Neural cell (in vitro differentiated cells): ENCODE results near the gene MAP3K19. TPM values are rescaled to one million over a fixed set of nuclear protein-coding genes. Genes with fewer than 3 reads are reported as not detected.
"Not testable (repeated sequence)": the region's sequence is repeated elsewhere in the genome, so short reads cannot be mapped to it uniquely, and the experiment has no call there.

Experiments used
- H2AFZ ChIP-seq: fragments of 200-600, 300-800 bp; sonication (generic), shearing (Covaris generic); 2 replicates; pipeline ENCODE4 v1.6.0; 2014; ENCODE audit warnings: low read depth, mild to moderate bottlenecking, antibody characterized with exemption, low read length, moderate library complexity
- H3F3A ChIP-seq: fragments of 200-600 bp; shearing (Covaris generic); 2 replicates; pipeline ENCODE4 v1.6.1; 2016; ENCODE audit warnings: mild to moderate bottlenecking, moderate library complexity, mixed read lengths, antibody characterized with exemption, low read length; ENCODE audit not compliant: insufficient read depth, poor library complexity, severe bottlenecking
- H3K27ac ChIP-seq: fragments of 200-600, 300-800 bp; sonication (generic), shearing (Covaris generic); 2 replicates; pipeline ENCODE4 v1.5.1; 2014; ENCODE audit warnings: mild to moderate bottlenecking, low read length, moderate library complexity
- H3K27me3 ChIP-seq: fragments of 300-800, 200-600 bp; sonication (generic), shearing (Covaris generic); 2 replicates; pipeline ENCODE4 v1.6.0; 2014; ENCODE audit warnings: mild to moderate bottlenecking, low read depth, low read length, moderate library complexity; ENCODE audit not compliant: insufficient read depth
- H3K36me3 ChIP-seq: fragments of 300-800, 200-600 bp; sonication (generic), shearing (Covaris generic); 2 replicates; pipeline ENCODE4 v1.5.1; 2014; ENCODE audit warnings: mild to moderate bottlenecking, antibody characterized with exemption, low read length, moderate library complexity; ENCODE audit not compliant: insufficient read depth
- H3K4me2 ChIP-seq: fragments of 300-800, 200-600 bp; sonication (generic), shearing (Covaris generic); 2 replicates; pipeline ENCODE4 v1.6.0; 2014; ENCODE audit warnings: mild to moderate bottlenecking, low read length
- H3K4me3 ChIP-seq: fragments of 300-800, 200-600 bp; sonication (generic), shearing (Covaris generic); 2 replicates; pipeline ENCODE4 v1.5.1; 2014; ENCODE audit warnings: mild to moderate bottlenecking, low read length, moderate library complexity
- H3K79me2 ChIP-seq: fragments of 200-600 bp; shearing (Covaris generic); replicated peaks from 2 replicates; pipeline ENCODE4 v1.6.0; 2014; ENCODE audit warnings: mild to moderate bottlenecking, low read length, moderate library complexity; ENCODE audit not compliant: insufficient read depth
- H3K9ac ChIP-seq: fragments of 300-800, 200-600 bp; sonication (generic), shearing (Covaris generic); 2 replicates; pipeline ENCODE4 v1.6.1; 2016; ENCODE audit warnings: mild to moderate bottlenecking, low read length, mixed read lengths
- H3K9me2 ChIP-seq: fragments of 200-600 bp; shearing (Covaris generic); 2 replicates; pipeline ENCODE4 v1.6.1; 2016; ENCODE audit warnings: mild to moderate bottlenecking, low read length, mixed read lengths; ENCODE audit not compliant: insufficient read depth
- H3K9me3 ChIP-seq: fragments of 200-600, 300-800 bp; sonication (generic), shearing (Covaris generic); 2 replicates; pipeline ENCODE4 v1.6.1; 2016; ENCODE audit warnings: mild to moderate bottlenecking, mixed run types, low read length, moderate library complexity, mixed read lengths
- H4K20me1 ChIP-seq: fragments of 200-600 bp; shearing (Covaris generic); 2 replicates; pipeline ENCODE4 v1.6.1; 2016; ENCODE audit warnings: mild to moderate bottlenecking, mixed run types; ENCODE audit not compliant: insufficient read depth
- EP300 ChIP-seq: fragments of 450-650 bp; conservative IDR thresholded peaks from 2 replicates; pipeline ENCODE4 v1.6.1; 2014; ENCODE audit warnings: antibody characterized with exemption, mild to moderate bottlenecking, moderate library complexity; ENCODE audit not compliant: poor library complexity, severe bottlenecking
- EZH2 ChIP-seq: fragments of 200-600, 300-800 bp; shearing (Covaris generic), sonication (generic); IDR thresholded peaks from 2 replicates; pipeline ENCODE4 v1.6.1; 2014; ENCODE audit warnings: antibody characterized with exemption, low read length, borderline replicate concordance, mild to moderate bottlenecking; ENCODE audit not compliant: insufficient read depth, poor library complexity, severe bottlenecking
- MXI1 ChIP-seq: fragments of 450-650 bp; conservative IDR thresholded peaks from 2 replicates; pipeline ENCODE4 v1.6.1; 2014; ENCODE audit warnings: antibody characterized with exemption, mild to moderate bottlenecking; ENCODE audit not compliant: poor library complexity, severe bottlenecking
- POLR2AphosphoS5 ChIP-seq: IDR thresholded peaks from 2 replicates; pipeline ENCODE4 v1.6.1; 2012
- RAD21 ChIP-seq: fragments of 450-650 bp; conservative IDR thresholded peaks from 2 replicates; pipeline ENCODE4 v1.6.1; 2014; ENCODE audit warnings: antibody characterized with exemption, mild to moderate bottlenecking, moderate library complexity
- SMC3 ChIP-seq: fragments of 450-650 bp; conservative IDR thresholded peaks from 2 replicates; pipeline ENCODE4 v1.6.1; 2014; ENCODE audit warnings: antibody characterized with exemption, mild to moderate bottlenecking, moderate library complexity; ENCODE audit not compliant: poor library complexity
- polyA plus RNA-seq: library from polyadenylated mRNA; depleted of rRNA; stranded (reverse); fragments of >200 nt; gene quantifications from 2 replicates; pipeline ENCODE4 v1.2.3, GENCODE V29; 2014
- TF ChIP-seq, protein P1 (sequence below): fragments of 450-650 bp; IDR thresholded peaks from 2 replicates; pipeline ENCODE4 v1.5.1; 2014; ENCODE audit warnings: antibody characterized with exemption, mild to moderate bottlenecking, moderate library complexity; ENCODE audit not compliant: poor library complexity, severe bottlenecking
- TF ChIP-seq, protein P2 (sequence below): IDR thresholded peaks from 2 replicates; pipeline ENCODE4 v1.6.1; 2012; ENCODE audit warnings: borderline replicate concordance

The MAP3K19 gene
- polyA plus RNA-seq, 1 donor from 2014 or later = not detected

DNA sequence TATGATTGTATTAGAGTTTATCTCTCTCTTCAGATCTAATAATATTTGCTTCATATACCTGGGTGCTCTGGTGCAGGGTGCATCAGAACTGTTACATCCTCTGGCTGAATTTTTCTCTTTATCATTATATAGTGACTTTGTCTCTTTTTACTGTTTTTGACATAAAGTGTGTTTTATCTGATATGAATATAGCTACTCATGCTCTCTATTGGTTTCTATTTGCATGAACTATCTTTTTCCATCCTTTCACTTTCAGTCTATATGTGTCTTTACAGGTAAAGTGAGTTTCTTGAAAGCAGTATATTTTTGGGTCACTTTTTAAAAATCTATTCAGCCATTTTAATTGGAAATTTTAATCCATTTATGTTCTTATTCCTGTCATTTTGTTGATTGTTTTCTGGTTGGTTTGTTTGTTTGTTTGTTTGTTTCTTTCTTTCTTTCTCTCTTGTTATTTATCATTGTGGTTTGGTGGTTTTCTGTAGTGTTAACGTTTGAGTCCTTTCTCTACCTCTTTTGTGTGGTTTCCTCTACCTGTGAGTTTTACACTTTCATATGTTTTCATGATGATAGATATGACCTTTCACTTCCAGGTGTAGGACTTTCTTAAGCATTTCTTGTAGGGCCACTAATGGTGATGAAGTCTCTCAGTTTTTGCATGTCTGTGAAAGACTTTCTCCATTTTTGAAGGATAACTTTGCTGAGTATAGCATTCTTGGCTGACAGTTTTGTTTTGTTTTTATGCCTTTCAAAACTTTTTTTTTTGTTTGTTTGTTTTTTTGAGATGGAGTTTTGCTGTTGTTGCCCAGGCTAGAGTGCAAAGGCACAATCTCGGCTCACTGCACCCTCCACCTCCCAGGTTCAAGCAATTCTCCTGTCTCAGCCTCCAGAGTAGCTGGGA is 73.8 kb downstream of the MAP3K19 start:
- Histone ChIP-seq H3K27ac (no peak overlapping the region), H3K36me3 (no peaks in the 10 kb centered on the region), H3K9ac (no peak overlapping the region), H3K27me3 (no peaks in the 10 kb centered on the region), H3K9me3 (no peaks in the 10 kb centered on the region), H2AFZ (no peak overlapping the region), H3K4me2 (no peak overlapping the region), H4K20me1 (no peaks in the 10 kb centered on the region), H3F3A (no peaks in the 10 kb centered on the region), H3K9me2 (no peaks in the 10 kb centered on the region), H3K4me3 (no peak overlapping the region), H3K79me2 (no peaks in the 10 kb centered on the region)
- TF ChIP-seq, protein P1, sequence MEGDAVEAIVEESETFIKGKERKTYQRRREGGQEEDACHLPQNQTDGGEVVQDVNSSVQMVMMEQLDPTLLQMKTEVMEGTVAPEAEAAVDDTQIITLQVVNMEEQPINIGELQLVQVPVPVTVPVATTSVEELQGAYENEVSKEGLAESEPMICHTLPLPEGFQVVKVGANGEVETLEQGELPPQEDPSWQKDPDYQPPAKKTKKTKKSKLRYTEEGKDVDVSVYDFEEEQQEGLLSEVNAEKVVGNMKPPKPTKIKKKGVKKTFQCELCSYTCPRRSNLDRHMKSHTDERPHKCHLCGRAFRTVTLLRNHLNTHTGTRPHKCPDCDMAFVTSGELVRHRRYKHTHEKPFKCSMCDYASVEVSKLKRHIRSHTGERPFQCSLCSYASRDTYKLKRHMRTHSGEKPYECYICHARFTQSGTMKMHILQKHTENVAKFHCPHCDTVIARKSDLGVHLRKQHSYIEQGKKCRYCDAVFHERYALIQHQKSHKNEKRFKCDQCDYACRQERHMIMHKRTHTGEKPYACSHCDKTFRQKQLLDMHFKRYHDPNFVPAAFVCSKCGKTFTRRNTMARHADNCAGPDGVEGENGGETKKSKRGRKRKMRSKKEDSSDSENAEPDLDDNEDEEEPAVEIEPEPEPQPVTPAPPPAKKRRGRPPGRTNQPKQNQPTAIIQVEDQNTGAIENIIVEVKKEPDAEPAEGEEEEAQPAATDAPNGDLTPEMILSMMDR = no peak
- TF ChIP-seq RAD21 (no peak), EZH2 (no peak), POLR2AphosphoS5 (no peak)

DNA sequence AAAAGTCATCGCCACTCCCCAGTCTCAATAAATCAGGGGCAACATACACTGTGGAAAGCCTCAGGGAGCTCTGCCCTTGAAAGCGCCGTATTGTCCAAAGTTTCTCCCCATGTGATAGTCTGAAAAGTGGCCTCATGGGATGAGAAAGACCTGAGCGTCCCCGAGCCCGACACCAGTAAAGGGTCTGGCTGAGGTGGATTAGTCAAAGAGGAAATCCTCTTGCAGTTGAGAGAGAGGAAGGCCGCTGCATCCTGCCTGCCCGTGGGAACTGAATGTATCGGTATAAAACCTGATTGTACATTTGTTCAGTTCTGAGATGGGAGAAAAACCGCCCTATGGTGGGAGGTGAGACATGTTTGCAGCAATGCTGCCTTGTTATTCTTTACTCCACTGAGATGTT is 80.1 kb downstream of the MAP3K19 start:
- not testable (repeated sequence) for H3K27ac ChIP-seq, H4K20me1 ChIP-seq, H3F3A ChIP-seq, H3K9me2 ChIP-seq, H3K9ac ChIP-seq, H3K4me2 ChIP-seq, H3K27me3 ChIP-seq, H3K9me3 ChIP-seq, H3K4me3 ChIP-seq, H3K79me2 ChIP-seq, H3K36me3 ChIP-seq, H2AFZ ChIP-seq

DNA sequence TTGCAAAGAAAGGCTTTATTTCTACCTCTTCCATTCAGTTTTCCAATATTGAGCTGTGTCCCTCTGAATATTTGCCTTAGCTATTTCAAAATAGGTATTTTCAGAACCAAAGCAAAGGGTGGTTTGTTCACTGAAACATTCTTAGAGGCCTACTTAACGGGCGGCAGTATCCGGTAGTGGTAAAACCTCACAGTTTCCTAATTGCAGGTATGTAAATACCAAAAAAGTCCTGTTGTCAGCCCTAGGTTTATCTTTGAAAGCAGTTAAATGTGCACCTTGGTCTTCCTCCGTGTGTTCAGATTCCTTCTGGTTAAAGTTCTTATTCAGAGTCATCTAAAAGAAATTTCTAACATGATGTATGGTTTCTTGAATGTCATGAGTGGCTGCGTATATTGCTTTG is 89.8 kb downstream of the MAP3K19 start:
- TF ChIP-seq, protein P2, sequence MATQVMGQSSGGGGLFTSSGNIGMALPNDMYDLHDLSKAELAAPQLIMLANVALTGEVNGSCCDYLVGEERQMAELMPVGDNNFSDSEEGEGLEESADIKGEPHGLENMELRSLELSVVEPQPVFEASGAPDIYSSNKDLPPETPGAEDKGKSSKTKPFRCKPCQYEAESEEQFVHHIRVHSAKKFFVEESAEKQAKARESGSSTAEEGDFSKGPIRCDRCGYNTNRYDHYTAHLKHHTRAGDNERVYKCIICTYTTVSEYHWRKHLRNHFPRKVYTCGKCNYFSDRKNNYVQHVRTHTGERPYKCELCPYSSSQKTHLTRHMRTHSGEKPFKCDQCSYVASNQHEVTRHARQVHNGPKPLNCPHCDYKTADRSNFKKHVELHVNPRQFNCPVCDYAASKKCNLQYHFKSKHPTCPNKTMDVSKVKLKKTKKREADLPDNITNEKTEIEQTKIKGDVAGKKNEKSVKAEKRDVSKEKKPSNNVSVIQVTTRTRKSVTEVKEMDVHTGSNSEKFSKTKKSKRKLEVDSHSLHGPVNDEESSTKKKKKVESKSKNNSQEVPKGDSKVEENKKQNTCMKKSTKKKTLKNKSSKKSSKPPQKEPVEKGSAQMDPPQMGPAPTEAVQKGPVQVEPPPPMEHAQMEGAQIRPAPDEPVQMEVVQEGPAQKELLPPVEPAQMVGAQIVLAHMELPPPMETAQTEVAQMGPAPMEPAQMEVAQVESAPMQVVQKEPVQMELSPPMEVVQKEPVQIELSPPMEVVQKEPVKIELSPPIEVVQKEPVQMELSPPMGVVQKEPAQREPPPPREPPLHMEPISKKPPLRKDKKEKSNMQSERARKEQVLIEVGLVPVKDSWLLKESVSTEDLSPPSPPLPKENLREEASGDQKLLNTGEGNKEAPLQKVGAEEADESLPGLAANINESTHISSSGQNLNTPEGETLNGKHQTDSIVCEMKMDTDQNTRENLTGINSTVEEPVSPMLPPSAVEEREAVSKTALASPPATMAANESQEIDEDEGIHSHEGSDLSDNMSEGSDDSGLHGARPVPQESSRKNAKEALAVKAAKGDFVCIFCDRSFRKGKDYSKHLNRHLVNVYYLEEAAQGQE = no peak
- no peak for TF ChIP-seq EZH2
- TF ChIP-seq SMC3 = no peak
- TF ChIP-seq MXI1 = no peak
- TF ChIP-seq, protein P1 = no peak
- no peak for TF ChIP-seq EP300
- TF ChIP-seq RAD21 = no peak
- no peak for TF ChIP-seq POLR2AphosphoS5
- no peak overlapping the region for H3K27ac ChIP-seq
- H3K9ac ChIP-seq = no peak overlapping the region
- H3K36me3 ChIP-seq = peaks cover 15% of the 10 kb centered on the region
- no peaks in the 10 kb centered on the region for H3K9me2 ChIP-seq
- no peak overlapping the region for H2AFZ ChIP-seq
- no peaks in the 10 kb centered on the region for H4K20me1 ChIP-seq
- H3K79me2 ChIP-seq = no peaks in the 10 kb centered on the region
- no peaks in the 10 kb centered on the region for H3K9me3 ChIP-seq
- no peak overlapping the region for H3K4me2 ChIP-seq
- H3F3A ChIP-seq = no peaks in the 10 kb centered on the region
- H3K27me3 ChIP-seq = no peaks in the 10 kb centered on the region
- H3K4me3 ChIP-seq = no peak overlapping the region
